Measurements from ENCODE around the gene SAMSN1. TPM values are rescaled to one million over a fixed set of nuclear protein-coding genes. Genes with fewer than 3 reads are reported as not detected.

The SAMSN1 gene
- total RNA-seq, 1 experiment from 2014 or later: 2.8 TPM

DNA sequence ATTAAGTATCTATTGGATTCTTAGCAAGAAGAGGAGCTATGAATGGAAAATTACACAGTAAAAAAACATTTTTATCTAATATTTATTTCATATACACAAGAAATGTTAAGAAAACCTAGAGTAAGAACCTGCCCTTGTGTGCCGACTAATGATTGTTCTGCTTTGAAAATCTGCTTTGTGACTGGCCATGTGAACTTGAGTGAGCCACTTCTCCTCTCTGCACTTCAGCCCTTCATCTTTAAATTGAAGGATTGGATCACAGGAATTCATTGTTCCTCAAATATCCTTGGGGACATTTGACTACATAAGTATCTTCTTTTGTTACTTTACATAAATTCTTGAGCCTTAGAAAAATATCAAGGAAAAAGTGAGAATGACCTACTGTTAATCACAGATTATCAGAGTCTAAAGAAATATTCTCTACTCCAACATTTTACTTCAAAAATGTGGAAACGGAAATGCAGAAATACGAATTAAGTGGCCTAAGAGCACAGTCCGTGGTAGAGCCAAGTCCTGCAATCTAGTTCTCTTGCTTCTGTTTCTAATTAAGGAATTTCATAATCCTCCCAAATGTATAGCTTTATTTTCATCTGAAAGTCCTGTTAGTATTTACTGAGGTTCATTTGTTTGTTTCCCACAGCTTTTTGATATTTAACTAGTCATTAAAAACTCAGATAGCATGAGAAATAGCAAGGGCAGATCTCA is 46.3 kb upstream of the SAMSN1 start:
- no CpG with 5 or more reads among the region's 4 CpGs for WGBS (ENCODE audit: extremely low coverage, insufficient read length, low lambda C conversion rate)

More for the DNA sequence above, 46.3 kb upstream of the SAMSN1 start:
- no peak overlapping the region for H3K18ac ChIP-seq (ENCODE audit: insufficient read length, low read depth, low read length)
- H3T11ph ChIP-seq (ENCODE audit: low read length): no peak overlapping the region
- Mint-ChIP-seq H3K27me3 (ENCODE audit: low read depth) (no peaks in the 10 kb centered on the region), H3K36me3 (ENCODE audit: insufficient read depth in 1 of 3, low read depth in 3 of 3) (peaks cover 11 to 20% (median 14%) of the 10 kb centered on the region in 3 experiments), H3K9me3 (peaks cover 20 to 23% of the 10 kb centered on the region in 2 experiments), H3K27ac (no peak overlapping the region), H3K4me3 (no peak overlapping the region), H3K4me1 (0 out of 4 replicates have a peak, but pooled peaks cover 0 to 8% of the 10 kb centered on the region in 2 experiments)
- H3K4me1 ChIP-seq (ENCODE audit: insufficient read depth, low read length): no peaks in the 10 kb centered on the region
- TF ChIP-seq, protein P1, sequence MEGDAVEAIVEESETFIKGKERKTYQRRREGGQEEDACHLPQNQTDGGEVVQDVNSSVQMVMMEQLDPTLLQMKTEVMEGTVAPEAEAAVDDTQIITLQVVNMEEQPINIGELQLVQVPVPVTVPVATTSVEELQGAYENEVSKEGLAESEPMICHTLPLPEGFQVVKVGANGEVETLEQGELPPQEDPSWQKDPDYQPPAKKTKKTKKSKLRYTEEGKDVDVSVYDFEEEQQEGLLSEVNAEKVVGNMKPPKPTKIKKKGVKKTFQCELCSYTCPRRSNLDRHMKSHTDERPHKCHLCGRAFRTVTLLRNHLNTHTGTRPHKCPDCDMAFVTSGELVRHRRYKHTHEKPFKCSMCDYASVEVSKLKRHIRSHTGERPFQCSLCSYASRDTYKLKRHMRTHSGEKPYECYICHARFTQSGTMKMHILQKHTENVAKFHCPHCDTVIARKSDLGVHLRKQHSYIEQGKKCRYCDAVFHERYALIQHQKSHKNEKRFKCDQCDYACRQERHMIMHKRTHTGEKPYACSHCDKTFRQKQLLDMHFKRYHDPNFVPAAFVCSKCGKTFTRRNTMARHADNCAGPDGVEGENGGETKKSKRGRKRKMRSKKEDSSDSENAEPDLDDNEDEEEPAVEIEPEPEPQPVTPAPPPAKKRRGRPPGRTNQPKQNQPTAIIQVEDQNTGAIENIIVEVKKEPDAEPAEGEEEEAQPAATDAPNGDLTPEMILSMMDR (conservative IDR thresholded peaks at IDR 0.05): no peak
- no peak overlapping the region for H3K56ac ChIP-seq (ENCODE audit: insufficient read length, low read depth, low read length)
- H2AFZ ChIP-seq (ENCODE audit: low read length): no peak overlapping the region
- H2BK120ac ChIP-seq (ENCODE audit: low read depth, low read length, poor library complexity, severe bottlenecking): no peak overlapping the region
- no peaks in the 10 kb centered on the region for H4K20me1 ChIP-seq (ENCODE audit: control insufficient read depth, insufficient read depth, insufficient read length)
- no peak overlapping the region for H3K23ac ChIP-seq (ENCODE audit: insufficient read length, low read depth, low read length)
- H3K27ac ChIP-seq (ENCODE audit: insufficient read length, low read depth, low read length): no peak overlapping the region
- H4K8ac ChIP-seq (replicated peaks; ENCODE audit: insufficient read length, low read depth, low read length): no peak overlapping the region
- no peak overlapping the region for H3K4ac ChIP-seq (ENCODE audit: low read depth, low read length)
- no peak overlapping the region for H3K4me2 ChIP-seq (ENCODE audit: insufficient read depth, insufficient read length, low read length)
- no peak for DNase-seq
- no peaks in the 10 kb centered on the region for H3K79me2 ChIP-seq (ENCODE audit: insufficient read depth, low read length)
- no peaks in the 10 kb centered on the region for H3K23me2 ChIP-seq (ENCODE audit: insufficient read length, low read depth, low read length, poor library complexity, severe bottlenecking)
- no peak overlapping the region for H2BK12ac ChIP-seq (ENCODE audit: insufficient read length, low read depth, low read length)
- no peak overlapping the region for H2BK20ac ChIP-seq (ENCODE audit: low read depth, low read length, poor library complexity, severe bottlenecking)
- no peaks in the 10 kb centered on the region for H3K79me1 ChIP-seq (ENCODE audit: insufficient read depth, low read depth, low read length, poor library complexity, severe bottlenecking)
- H3K9ac ChIP-seq (ENCODE audit: extremely low read depth, insufficient read length, low read length): no peak overlapping the region
- H3K27me3 ChIP-seq (ENCODE audit: insufficient read depth, low read length): no peaks in the 10 kb centered on the region
- H4K5ac ChIP-seq (ENCODE audit: insufficient read length, low read depth, low read length): no peak overlapping the region
- no peak overlapping the region for H2BK15ac ChIP-seq (ENCODE audit: low read depth, low read length)
- H4K91ac ChIP-seq (ENCODE audit: insufficient read length, low read depth, low read length): no peak overlapping the region
- H3K14ac ChIP-seq (ENCODE audit: insufficient read depth, low read length): no peak overlapping the region
- H3K9me3 ChIP-seq (ENCODE audit: control insufficient read depth, low read depth, low read length): peaks cover 4% of the 10 kb centered on the region
- H2BK5ac ChIP-seq (ENCODE audit: insufficient read length, low read length): no peak overlapping the region
- H2AK5ac ChIP-seq (ENCODE audit: insufficient read length, low read length): no peak overlapping the region

All from H9 (cell line).